Tibial artery (tissue), 4 donors: ENCODE measurements around the gene KRT6B.
"Not testable (repeated sequence)": the region's sequence is repeated elsewhere in the genome, so short reads cannot be mapped to it uniquely, and the experiment has no call there.

Experiments used
- DNase-seq, 2 donors: peaks; one replicate each; pipeline ENCODE4 v3.0.0-alpha.2; 2019
- H3K27ac ChIP-seq, 2 donors: fragments of 200-600 bp; sonication (generic) in 1 of 2; 1 replicate in 1 of 2; 2 replicates in 1 of 2; pipeline ENCODE4 v1.5.1; 2018 to 2019; ENCODE audit warnings: mild to moderate bottlenecking in 1 of 2
- H3K27me3 ChIP-seq, 2 donors: fragments of 200-600 bp; sonication (generic) in 1 of 2; one replicate each; pipeline versions ENCODE4 v1.5.1 to v1.6.0; 2016 to 2019
- H3K36me3 ChIP-seq, 3 donors: fragments of 200-600 bp; sonication (generic) in 2 of 3; one replicate each; pipeline ENCODE4 v1.5.1; 2016 to 2019; ENCODE audit warnings: mild to moderate bottlenecking in 2 of 3
- H3K4me1 ChIP-seq, 4 donors: fragments of 200-600 bp; sonication (generic) in 2 of 4; 1 replicate in 3 of 4; 2 replicates in 1 of 4; pipeline ENCODE4 v1.5.1; 2016 to 2019
- H3K4me3 ChIP-seq, 2 donors: fragments of 200-600 bp; sonication (generic) in 1 of 2; 1 replicate in 1 of 2; 2 replicates in 1 of 2; pipeline ENCODE4 v1.5.1; 2018 to 2019; ENCODE audit warnings: mild to moderate bottlenecking in 2 of 2
- H3K9me3 ChIP-seq, 3 donors: fragments of 200-600 bp; sonication (generic) in 1 of 3; one replicate each; pipeline ENCODE4 v1.5.1; 2016 to 2019
- CTCF ChIP-seq, 2 experiments: fragments of 200-600 bp in 1 of 2; fragments of 450-650 bp in 1 of 2; IDR thresholded peaks; one replicate each; pipeline ENCODE4 v1.5.1; 2017 to 2019; ENCODE audit warnings: antibody characterized with exemption in 2 of 2, mild to moderate bottlenecking in 1 of 2, moderate library complexity in 1 of 2
- intact Hi-C: fragments of 100-400 bp; cut with DNase I; formaldehyde crosslinking; loops from one replicate; pipeline ENCODE4 v1.15.0; 2023; ENCODE audit warnings: low total_unique reads

KRT6B gene

GRCh38 chr12:52411815-52412214 is 40.1 kb downstream of the KRT6B start:
- Histone ChIP-seq H3K9me3 (no peaks in the 10 kb centered on the region), H3K36me3 (no peaks in the 10 kb centered on the region), H3K27ac (no peak overlapping the region), H3K27me3 (peaks cover 0 to 18% of the 10 kb centered on the region in 2 donors), H3K4me1 (peaks cover 0 to 3% (median 0%) of the 10 kb centered on the region in 4 donors), H3K4me3 (no peak overlapping the region)
- intact Hi-C loops = no loop called here
- DNase-seq = no peak
- TF ChIP-seq CTCF (IDR thresholded peaks at IDR 0.05) = no peak

- H3K36me3 ChIP-seq, H3K4me1 ChIP-seq, H3K9me3 ChIP-seq, H3K27ac ChIP-seq, intact Hi-C loops, H3K4me3 ChIP-seq, DNase-seq: not testable (repeated sequence)
- peaks cover 0 to 18% of the 10 kb centered on the region in 2 donors for H3K27me3 ChIP-seq
Measured at GRCh38 chr12:52410589-52411248, 41.2 kb downstream of the KRT6B start.

GRCh38 chr12:52407918-52408317 is 44.0 kb downstream of the KRT6B start:
- no peak for TF ChIP-seq CTCF (IDR thresholded peaks at IDR 0.05)
- no peaks in the 10 kb centered on the region for H3K4me1 ChIP-seq
- no peak overlapping the region for H3K4me3 ChIP-seq
- H3K36me3 ChIP-seq = no peaks in the 10 kb centered on the region
- H3K27me3 ChIP-seq = peaks cover 0 to 16% of the 10 kb centered on the region in 2 donors
- H3K27ac ChIP-seq = no peak overlapping the region
- no peak for DNase-seq
- H3K9me3 ChIP-seq = no peaks in the 10 kb centered on the region
- intact Hi-C loops = no loop called here

- intact Hi-C loops = no loop called here
- no peaks in the 10 kb centered on the region for H3K9me3 ChIP-seq
- no peak within 1 kb of the TSS for H3K27ac ChIP-seq
- DNase-seq = no peak
- no peaks in the 10 kb centered on the region for H3K36me3 ChIP-seq
- H3K4me3 ChIP-seq = no peak within 1 kb of the TSS
- no peak for TF ChIP-seq CTCF (IDR thresholded peaks at IDR 0.05)
- H3K27me3 ChIP-seq = peaks cover 0 to 15% of the 10 kb centered on the region in 2 donors
- H3K4me1 ChIP-seq = no peaks in the 10 kb centered on the region
Measured at GRCh38 chr12:52405922-52406385, 46.0 kb downstream of the KRT6B start, which contains the start of gene KRT82. KRT82 (minus strand) TSS chr12:52406335; CDS start chr12:52406277, 58 bp downstream.

GRCh38 chr12:52404951-52405350 is 47.0 kb downstream of the KRT6B start:
- no peaks in the 10 kb centered on the region for H3K4me1 ChIP-seq
- no peak for DNase-seq
- H3K4me3 ChIP-seq = no peak overlapping the region
- no peak for TF ChIP-seq CTCF (IDR thresholded peaks at IDR 0.05)
- no peak overlapping the region for H3K27ac ChIP-seq
- no peaks in the 10 kb centered on the region for H3K9me3 ChIP-seq
- intact Hi-C loops = no loop called here
- no peaks in the 10 kb centered on the region for H3K36me3 ChIP-seq
- H3K27me3 ChIP-seq = peaks cover 0 to 25% of the 10 kb centered on the region in 2 donors

DNA sequence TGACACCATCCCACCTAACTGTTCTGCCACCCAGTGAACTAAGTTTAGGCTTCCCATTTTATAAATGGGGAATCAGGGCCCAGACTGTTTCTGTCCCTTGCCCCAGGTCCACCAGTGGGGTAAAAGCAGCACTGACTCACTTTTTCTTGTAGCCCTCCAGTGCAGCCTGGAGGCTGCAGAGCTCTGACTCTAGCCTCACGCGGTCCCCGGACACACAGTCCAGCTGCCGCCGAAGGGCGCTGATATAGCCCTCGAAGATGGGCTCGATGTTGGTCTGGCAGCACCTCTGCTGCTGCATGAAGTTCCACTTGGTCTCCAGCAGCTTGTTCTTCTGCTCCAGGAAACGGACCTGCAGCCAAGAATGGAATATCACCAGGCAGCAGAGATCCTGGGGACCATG is 48.4 kb downstream of the KRT6B start:
- no peak for DNase-seq
- Histone ChIP-seq H3K4me3 (no peak overlapping the region), H3K27me3 (peaks cover 0 to 38% of the 10 kb centered on the region in 2 donors), H3K9me3 (no peaks in the 10 kb centered on the region), H3K4me1 (no peaks in the 10 kb centered on the region), H3K27ac (no peak overlapping the region), H3K36me3 (no peaks in the 10 kb centered on the region)
- TF ChIP-seq CTCF (IDR thresholded peaks at IDR 0.05) = no peak
- intact Hi-C loops = no loop called here
